ENCODE measurements around the gene CCDC149. TPM values are rescaled to one million over a fixed set of nuclear protein-coding genes. Genes with fewer than 3 reads are reported as not detected.

The CCDC149 gene
- total RNA-seq (2014; rRNA removed; shearing (Covaris generic)): not detected in 2 replicates
- total RNA-seq (2022): not detected in 2 replicates
- Bru-seq, nascent RNA: percentile 1 among the genes with signal in this experiment
- BruChase-seq, experiment 1, labeled RNA remaining after a 6-hour chase: percentile 1 among the genes with signal in this experiment
- BruChase-seq, experiment 2, labeled RNA remaining after a 2-hour chase: percentile 1 among the genes with signal in this experiment
- long read RNA-seq: 0 reads

DNA sequence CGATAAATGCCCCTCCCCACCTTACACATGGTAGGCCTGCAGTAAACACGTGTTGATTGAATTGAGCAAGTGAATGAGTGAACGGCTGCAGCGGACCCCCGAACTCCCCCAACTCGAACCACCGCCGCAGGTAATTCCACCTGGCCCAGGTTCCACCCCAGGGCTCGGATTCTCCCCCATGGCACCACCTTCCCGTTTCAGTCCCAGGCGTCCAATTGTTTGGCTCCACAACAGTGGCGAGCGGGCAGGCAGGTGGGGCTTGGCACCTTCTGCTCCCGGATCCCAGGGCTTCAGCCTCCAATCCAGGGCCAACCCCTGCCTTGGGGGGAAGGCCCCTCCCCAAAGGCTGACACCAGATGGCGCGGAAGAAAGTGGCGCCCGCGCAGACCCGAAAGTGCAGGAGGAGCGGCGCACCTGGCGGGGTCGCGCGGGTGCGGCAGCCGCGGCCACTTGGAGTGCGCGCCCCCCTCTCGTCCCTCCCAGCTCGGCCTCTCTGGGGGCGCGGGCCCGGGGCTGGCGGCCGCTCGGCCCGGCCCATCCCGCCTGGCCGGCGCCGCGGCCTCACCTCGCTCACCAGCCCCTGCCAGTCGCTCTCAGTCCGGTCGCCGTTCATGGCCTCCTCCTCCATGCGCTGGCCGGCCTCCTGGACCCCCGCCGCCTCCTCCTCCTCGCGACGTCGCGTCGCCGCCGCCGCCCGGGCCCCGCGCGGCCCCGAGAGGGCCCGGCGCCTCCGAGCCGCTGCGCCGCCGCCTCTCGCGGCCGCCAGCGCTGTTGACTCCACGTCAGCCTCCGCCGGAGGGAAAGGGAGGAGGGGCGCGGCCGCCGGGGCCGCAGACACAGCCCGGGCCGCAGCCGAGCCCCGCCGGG is at the start of gene CCDC149:
Gene CCDC149 (minus strand): TSS at position 791 of the 867 bp plus-strand sequence. CDS start 178 bp downstream, at position 613.
- Histone ChIP-seq H3K4me1 (ENCODE audit: insufficient read depth, low read length, poor library complexity, severe bottlenecking) (no peaks in the 10 kb centered on the region), H3K36me3 (ENCODE audit: insufficient read depth, low read length) (no peaks in the 10 kb centered on the region), H3K9me3 (ENCODE audit: low read length) (no peaks in the 10 kb centered on the region), H3K27ac (ENCODE audit: low read depth, low read length, poor library complexity, severe bottlenecking) (no peak within 1 kb of the TSS), H3K9me2 (ENCODE audit: insufficient read depth, low read length) (no peaks in the 10 kb centered on the region), H3K4me2 (ENCODE audit: low read length) (no peak within 1 kb of the TSS), H2AFZ (ENCODE audit: low read length) (no peak within 1 kb of the TSS), H3K79me2 (ENCODE audit: insufficient read depth, low read depth, low read length) (no peaks in the 10 kb centered on the region), H3K4me3 (ENCODE audit: low read depth, low read length, poor library complexity, severe bottlenecking) (no peak within 1 kb of the TSS), H4K20me1 (ENCODE audit: insufficient read depth, low read length) (no peaks in the 10 kb centered on the region)
- POLR2A ChIA-PET: interaction anchor here (0.7 kb wide), 1 partner anchor 596 kb away, joined by 3 read pairs; no protein-coding TSS in a partner anchor
- BruUV-seq (replicated peaks): no TSS peak
- DNase-seq (ENCODE audit: low spot score): no peak
- TF ChIP-seq EZH2phosphoT487 (IDR thresholded peaks at IDR 0.05; ENCODE audit: borderline replicate concordance, low read depth, low read length): no peak
- TF ChIP-seq, protein P1, sequence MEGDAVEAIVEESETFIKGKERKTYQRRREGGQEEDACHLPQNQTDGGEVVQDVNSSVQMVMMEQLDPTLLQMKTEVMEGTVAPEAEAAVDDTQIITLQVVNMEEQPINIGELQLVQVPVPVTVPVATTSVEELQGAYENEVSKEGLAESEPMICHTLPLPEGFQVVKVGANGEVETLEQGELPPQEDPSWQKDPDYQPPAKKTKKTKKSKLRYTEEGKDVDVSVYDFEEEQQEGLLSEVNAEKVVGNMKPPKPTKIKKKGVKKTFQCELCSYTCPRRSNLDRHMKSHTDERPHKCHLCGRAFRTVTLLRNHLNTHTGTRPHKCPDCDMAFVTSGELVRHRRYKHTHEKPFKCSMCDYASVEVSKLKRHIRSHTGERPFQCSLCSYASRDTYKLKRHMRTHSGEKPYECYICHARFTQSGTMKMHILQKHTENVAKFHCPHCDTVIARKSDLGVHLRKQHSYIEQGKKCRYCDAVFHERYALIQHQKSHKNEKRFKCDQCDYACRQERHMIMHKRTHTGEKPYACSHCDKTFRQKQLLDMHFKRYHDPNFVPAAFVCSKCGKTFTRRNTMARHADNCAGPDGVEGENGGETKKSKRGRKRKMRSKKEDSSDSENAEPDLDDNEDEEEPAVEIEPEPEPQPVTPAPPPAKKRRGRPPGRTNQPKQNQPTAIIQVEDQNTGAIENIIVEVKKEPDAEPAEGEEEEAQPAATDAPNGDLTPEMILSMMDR (conservative IDR thresholded peaks at IDR 0.05; ENCODE audit: low read length): no peak
- intact Hi-C loops (cut with micrococcal nuclease; ENCODE audit: unreplicated experiment): no loop called here
- CTCF ChIA-PET (ENCODE audit: unreplicated experiment): no interaction called here

GRCh38 chr4:24957886-24958285 is 45.0 kb upstream of the CCDC149 start:
- no peaks in the 10 kb centered on the region for H3K9me2 ChIP-seq (ENCODE audit: insufficient read depth, low read length)
- H3K79me2 ChIP-seq (ENCODE audit: insufficient read depth, low read depth, low read length): no peaks in the 10 kb centered on the region
- no peak for DNase-seq (ENCODE audit: low spot score)
- TF ChIP-seq, protein P1 (conservative IDR thresholded peaks at IDR 0.05; ENCODE audit: low read length): no peak
- POLR2A ChIA-PET: no interaction called here
- no peak overlapping the region for H2AFZ ChIP-seq (ENCODE audit: low read length)
- no peak overlapping the region for H3K4me2 ChIP-seq (ENCODE audit: low read length)
- H3K9me3 ChIP-seq (ENCODE audit: low read length): no peaks in the 10 kb centered on the region
- CTCF ChIA-PET (ENCODE audit: unreplicated experiment): no interaction called here
- H3K4me3 ChIP-seq (ENCODE audit: low read depth, low read length, poor library complexity, severe bottlenecking): no peak overlapping the region
- H4K20me1 ChIP-seq (ENCODE audit: insufficient read depth, low read length): no peaks in the 10 kb centered on the region
- H3K4me1 ChIP-seq (ENCODE audit: insufficient read depth, low read length, poor library complexity, severe bottlenecking): no peaks in the 10 kb centered on the region
- BruUV-seq (replicated peaks): no TSS peak
- intact Hi-C loops (cut with micrococcal nuclease; ENCODE audit: unreplicated experiment): no loop called here
- no peaks in the 10 kb centered on the region for H3K36me3 ChIP-seq (ENCODE audit: insufficient read depth, low read length)
- no peak overlapping the region for H3K27ac ChIP-seq (ENCODE audit: low read depth, low read length, poor library complexity, severe bottlenecking)

DNA sequence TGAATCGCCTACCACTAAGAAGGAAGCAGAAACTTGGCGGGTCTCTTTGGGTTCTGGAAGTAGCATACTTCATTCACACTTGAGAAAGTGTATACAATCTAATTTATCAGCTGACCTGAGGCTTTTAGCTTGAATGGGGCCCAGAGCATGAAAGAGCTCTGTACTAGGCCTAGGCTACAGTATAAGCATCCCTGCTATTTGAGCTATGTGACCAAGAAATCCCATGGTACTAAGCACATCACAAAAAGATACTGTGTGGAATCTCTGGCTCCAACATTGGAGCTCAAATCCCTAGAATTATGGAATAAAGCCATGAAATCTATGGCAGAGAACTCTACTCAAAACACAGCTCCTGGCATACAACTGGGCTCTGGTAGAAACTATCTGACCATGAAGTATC is 43.9 kb upstream of the CCDC149 start:
- H3K4me1 ChIP-seq (ENCODE audit: insufficient read depth, low read length, poor library complexity, severe bottlenecking): no peaks in the 10 kb centered on the region
- H3K9me2 ChIP-seq (ENCODE audit: insufficient read depth, low read length): no peaks in the 10 kb centered on the region
- TF ChIP-seq, protein P1 (conservative IDR thresholded peaks at IDR 0.05; ENCODE audit: low read length): no peak
- no peak for TF ChIP-seq EZH2phosphoT487 (IDR thresholded peaks at IDR 0.05; ENCODE audit: borderline replicate concordance, low read depth, low read length)
- H3K27ac ChIP-seq (ENCODE audit: low read depth, low read length, poor library complexity, severe bottlenecking): no peak overlapping the region
- H4K20me1 ChIP-seq (ENCODE audit: insufficient read depth, low read length): no peaks in the 10 kb centered on the region
- ChIA-PET POLR2A (no interaction called here), CTCF (ENCODE audit: unreplicated experiment) (no interaction called here)
- no TSS peak for BruUV-seq (replicated peaks)
- intact Hi-C loops (cut with micrococcal nuclease; ENCODE audit: unreplicated experiment): no loop called here
- no peak for DNase-seq (ENCODE audit: low spot score)
- no peaks in the 10 kb centered on the region for H3K79me2 ChIP-seq (ENCODE audit: insufficient read depth, low read depth, low read length)
- no peak overlapping the region for H2AFZ ChIP-seq (ENCODE audit: low read length)
- no peaks in the 10 kb centered on the region for H3K36me3 ChIP-seq (ENCODE audit: insufficient read depth, low read length)
- no peak overlapping the region for H3K4me3 ChIP-seq (ENCODE audit: low read depth, low read length, poor library complexity, severe bottlenecking)
- no peaks in the 10 kb centered on the region for H3K9me3 ChIP-seq (ENCODE audit: low read length)
- H3K4me2 ChIP-seq (ENCODE audit: low read length): no peak overlapping the region
